Superior temporal gyrus (tissue), 1 donor: Measurements from ENCODE around the gene GSN.

Experiments
- DNase-seq: peaks from one replicate; pipeline ENCODE4 v3.0.0-alpha.2; 2016; ENCODE audit errors: extremely low spot score

GSN gene

DNA sequence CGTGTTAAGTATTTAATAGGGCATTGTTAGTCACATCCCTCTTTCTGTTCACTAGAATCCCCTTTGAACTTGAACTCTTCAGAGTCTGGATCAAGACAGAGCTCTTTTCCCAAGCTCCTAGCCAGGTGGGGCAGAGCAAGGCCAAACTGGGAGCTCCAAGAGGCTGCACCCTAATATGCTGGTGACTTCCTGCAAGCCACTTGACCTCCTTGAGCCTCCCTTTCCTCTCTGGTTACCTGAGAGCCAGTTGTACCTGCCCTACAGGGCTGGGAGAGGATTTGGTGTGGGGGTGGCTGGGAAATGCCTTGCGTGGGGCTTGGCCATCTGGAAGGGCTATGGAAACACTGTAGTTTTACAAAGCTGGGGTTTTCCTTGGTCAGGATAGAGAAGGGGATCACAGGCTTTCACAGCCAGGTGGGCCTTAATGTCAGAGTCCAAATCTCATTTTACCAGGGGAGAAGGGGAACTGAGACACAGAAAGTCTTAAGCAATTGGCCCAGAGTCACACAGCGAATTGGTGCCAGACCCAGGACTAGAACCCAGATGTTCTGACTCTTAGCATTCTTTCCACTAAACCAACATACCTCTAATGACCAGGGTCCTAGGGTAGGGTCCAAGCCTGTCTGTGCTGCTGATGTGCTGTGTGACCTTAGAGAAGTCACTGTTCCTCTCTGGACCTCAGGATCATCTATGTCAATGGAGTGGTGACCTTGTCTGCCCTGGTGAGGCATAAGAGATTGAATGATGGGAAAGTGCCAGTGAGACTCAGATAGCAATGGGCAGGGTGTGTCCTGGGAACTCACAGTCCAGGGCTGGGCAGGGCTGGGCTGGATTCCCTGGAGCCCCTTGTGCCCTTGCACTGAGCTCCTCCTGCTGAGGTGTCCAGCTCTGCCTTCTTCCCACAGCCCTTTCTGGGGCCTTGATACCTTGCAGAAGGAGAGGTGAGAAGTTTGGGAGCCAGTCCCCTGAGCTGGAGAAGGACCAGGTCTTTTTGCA is 35.8 kb downstream of the GSN start:
- DNase-seq: no peak

GRCh38 chr9:121304707-121305106 is 36.7 kb downstream of the GSN start:
- DNase-seq: no peak

- DNase-seq: no peak
These were observed 37.5 kb downstream of the GSN start for GRCh38 chr9:121305269-121305994.

DNA sequence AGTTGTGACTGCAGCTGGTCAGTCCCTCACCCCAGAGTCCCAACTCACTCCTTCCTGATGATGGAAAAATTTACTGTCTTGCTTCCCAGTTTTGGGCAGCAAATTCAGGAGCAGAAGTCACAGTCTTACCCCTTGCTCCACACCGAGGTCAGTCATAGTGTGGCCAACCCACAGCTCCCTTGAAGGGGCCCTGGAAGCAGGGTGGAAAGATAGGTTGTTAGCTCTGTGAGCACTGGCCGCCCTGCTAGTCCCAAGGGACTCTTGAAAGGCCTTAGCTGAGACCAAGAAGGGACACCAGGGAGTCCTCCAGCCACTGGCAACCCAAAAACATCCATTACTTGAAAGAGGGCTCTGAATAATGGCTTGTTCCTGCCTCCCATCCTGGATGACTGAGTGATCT is 40.0 kb downstream of the GSN start:
- DNase-seq: no peak

DNA sequence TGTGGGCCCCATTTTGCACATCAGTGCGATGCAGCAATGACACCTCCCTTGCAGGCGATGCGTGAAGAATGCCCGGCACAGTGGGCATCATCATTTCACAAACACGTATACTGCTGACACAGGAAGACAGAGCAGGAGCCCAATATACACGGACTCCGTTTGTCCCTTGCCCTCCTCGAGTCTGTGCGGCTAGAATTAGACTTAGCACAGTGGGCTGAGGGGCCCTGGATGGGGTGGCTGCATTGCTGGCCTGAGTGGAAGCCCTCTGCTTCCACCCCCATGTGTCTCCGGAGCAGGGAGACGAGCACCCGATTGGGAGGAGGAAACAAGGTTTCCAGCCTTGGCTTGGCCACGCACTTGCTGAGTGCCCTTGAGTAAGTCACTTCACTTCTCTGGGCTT is 40.8 kb downstream of the GSN start:
- DNase-seq: no peak

DNA sequence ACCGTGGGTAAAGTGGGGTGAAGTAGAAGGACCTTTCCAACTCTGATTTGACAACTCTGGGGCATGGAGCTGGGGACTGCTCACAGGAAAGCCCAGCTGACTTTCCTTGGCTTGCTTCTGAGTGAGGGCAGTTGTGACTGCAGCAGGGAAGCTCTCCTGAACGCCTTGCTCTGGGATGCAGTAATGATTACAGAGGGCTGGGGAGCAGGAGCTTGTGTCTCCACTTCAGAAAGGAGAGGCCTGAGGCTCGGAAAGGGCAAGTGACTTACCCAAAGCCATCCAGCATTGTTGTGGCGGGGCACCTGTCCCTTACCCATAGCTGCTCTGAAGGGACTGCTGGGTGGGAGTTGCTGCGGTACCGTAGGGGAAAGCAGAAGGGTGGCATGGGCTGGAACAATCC is 41.2 kb downstream of the GSN start:
- DNase-seq: no peak

DNA sequence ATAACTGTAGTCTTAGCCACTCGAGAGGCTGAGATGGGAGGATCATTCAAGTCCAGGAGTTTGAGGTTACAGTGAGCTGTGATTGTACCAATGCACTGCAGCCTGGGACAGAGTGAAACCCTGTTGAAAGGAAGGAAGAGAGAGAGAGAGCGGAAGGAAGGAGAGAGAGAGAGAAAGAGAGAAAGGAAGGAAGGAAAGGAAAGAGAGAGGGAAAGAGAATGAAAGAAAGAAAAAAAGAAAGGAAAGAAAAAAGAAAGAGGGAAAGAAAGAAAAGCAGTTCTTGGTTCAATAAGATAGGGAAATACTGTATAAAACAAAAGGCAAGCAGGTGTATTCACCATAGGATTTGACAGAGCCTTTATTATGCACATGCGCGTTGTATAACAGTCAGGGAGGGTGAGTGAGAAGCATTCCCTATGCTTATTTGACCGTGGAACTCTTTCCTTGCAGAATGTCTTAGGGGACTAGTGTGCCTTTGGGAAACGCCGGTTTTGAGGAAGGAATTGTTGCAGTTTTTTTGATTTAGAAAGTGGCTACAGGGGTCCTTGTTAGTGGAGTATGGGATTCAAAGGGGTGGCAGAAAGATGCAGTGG is 42.0 kb downstream of the GSN start:
- no peak for DNase-seq

GRCh38 chr9:121310571-121310970 is 42.6 kb downstream of the GSN start:
- DNase-seq: no peak

- no peak for DNase-seq
These were observed 44.2 kb downstream of the GSN start for GRCh38 chr9:121312169-121312568.

DNA sequence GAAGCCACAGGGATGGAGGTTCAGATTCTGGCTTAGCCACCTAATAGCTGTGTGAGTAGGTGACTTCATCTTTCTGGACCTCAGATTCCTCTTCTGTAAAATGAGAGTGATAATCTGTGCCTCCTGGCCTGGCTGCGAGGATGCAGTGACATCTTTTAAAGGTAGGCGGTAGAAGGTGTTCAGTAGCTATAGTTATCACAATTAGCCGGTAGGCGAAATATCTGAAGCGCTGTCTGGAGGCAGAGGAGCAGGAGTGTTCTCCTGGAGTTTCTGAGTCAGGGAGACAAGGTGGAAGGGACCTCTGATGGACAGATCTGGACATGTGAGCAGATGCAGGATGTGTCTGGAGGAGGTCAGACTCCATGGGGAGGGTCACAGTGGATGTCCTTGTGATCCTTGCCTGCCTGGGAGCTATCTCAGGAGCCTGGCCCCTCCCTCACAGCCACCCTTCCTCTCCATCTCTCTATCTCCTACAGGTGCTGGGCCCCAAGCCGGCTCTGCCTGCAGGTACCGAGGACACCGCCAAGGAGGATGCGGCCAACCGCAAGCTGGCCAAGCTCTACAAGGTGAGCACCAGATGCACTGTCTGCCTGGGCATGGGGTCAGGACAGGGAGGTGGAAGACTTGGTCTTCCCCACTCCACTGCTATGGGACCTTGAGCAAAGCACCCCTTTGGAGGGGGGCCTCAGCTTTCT is 45.6 kb downstream of the GSN start:
- no peak for DNase-seq

DNA sequence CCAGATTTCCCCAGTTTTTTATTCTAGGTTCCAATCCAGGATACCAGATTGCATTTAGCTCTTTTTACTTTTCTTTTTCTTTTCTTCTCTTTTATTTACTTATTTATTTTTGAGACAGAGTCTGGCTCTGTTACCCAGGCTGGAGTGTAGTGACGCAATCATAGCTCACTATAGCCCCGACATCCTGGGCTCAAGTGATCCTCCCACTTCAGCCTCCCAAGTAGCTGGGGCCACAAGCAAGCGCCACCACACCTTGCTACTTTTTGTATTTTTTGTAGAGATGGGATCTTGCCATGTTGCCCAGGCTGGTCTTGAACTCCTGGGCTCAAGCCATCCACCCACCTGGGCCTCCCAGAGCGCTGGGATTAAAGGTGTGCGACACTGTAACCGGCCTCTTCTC is 48.4 kb downstream of the GSN start:
- DNase-seq: no peak

GRCh38 chr9:121316852-121317373 is 49.0 kb downstream of the GSN start:
- DNase-seq: no peak

DNA sequence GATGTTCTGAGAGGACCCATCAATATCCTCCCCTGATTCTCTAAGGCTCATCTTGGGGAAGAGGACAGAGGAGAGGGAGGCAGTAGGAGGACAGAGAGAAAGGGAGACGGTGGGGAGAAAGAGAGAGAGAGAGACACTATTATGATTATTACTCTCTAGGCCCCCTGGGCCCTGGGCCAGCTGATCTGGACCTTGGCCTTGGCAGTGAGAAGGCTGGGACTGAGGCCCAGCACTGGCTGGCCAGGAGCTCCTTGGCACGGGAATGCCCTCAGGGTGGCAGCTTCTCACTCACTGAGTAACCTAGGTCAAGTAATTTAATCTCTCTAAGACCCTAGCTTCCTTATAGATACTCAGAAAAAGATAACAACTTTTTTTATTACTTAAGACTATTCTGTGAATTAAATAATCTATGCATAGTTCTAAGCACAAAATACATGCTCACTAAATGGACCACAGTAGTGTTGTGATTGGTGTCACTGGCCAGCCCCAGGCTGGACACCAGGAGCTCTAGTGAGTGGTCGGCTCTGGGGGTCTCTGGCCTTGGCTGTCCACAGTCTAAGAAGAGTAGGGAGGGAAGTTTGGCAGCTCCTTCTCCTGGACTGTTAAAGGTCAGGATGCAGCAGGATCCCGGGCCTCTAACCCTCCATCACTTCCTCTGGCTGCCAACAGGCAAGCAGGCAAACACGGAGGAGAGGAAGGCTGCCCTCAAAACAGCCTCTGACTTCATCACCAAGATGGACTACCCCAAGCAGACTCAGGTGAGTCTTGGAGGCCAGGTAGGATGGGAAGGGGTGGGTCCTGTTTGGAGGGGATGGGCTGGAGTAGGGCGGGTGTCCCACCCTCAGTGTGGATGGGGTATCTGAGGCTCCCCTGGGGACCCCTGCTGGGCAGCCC is 50.0 kb downstream of the GSN start:
- DNase-seq: no peak

DNA sequence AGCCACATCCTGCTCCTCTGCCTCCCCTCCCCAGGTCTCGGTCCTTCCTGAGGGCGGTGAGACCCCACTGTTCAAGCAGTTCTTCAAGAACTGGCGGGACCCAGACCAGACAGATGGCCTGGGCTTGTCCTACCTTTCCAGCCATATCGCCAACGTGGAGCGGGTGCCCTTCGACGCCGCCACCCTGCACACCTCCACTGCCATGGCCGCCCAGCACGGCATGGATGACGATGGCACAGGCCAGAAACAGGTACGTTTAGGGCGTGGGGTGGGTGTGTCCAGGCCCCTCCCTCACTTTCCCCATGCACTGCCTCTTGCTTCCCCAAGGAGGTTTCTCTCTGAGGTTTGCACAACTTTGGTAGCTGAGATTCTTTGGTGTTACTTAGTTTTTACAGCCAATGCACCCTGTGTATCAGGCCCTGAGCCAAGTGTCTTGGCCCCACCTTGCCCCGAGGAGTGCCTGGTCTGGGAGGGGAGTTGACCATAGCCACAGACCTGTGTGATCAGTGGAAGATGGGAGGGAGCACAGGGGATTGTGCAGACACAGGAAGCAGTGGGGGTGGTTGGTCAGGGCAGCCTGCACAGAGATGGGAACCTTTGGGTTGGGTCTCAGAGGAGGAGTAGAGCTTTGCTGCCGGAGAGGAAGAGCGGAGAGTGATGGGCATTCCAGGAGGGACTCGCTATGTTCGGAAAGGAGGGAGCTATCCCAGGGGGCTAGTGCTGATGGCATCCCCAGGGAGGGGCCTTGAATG is 50.8 kb downstream of the GSN start:
- no peak for DNase-seq

DNA sequence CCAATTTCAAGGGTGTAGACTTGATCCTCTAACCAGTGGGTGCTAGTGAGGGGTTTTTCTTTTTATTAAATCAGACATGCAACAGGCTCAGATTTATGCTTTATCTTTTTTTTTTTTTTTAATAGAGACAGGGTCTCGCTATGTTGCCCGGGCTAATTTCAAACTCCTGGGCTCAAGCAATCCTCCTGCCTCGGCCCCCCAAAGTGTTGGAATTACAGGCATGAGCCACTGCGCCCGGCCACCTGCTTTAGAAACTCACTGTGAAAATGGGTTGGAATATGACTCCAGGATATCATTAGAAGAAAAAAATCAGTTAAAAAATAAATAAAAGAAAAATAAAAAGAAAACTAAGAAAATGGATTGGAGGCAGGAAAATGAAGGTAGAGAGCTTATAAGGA is 51.4 kb downstream of the GSN start:
- DNase-seq: no peak

GRCh38 chr9:121321016-121321503 is 53.1 kb downstream of the GSN start:
- DNase-seq: no peak

GRCh38 chr9:121322037-121322736 is 54.2 kb downstream of the GSN start:
- no peak for DNase-seq

GRCh38 chr9:121322737-121323448 is 54.9 kb downstream of the GSN start:
- no peak for DNase-seq
